Measurements from ENCODE around the gene GNAZ.

GRCh38 chr22:23089010-23089409, 18.7 kb downstream of the GNAZ start:
- TF ChIP-seq POLR2AphosphoS5 (IDR thresholded peaks at IDR 0.05; ENCODE audit: borderline replicate concordance, low read depth, low read length), result no peak
- TF ChIP-seq EZH2 (IDR thresholded peaks at IDR 0.05), result no peak
